B cell (primary cell): ENCODE measurements around the gene KRTAP10-12. TPM values are rescaled to one million over a fixed set of nuclear protein-coding genes. Genes with fewer than 3 reads are reported as not detected.

ENCODE experiments used
- ATAC-seq: fragments of 200-7000 bp; cut with Tn5 transposase; one replicate; pipeline ENCODE4 v1.10.0; 2021; ENCODE audit warnings: low read depth, mild to moderate bottlenecking, moderate number of reproducible peaks, moderate library complexity
- CTCF ChIA-PET: fragments of 350-600 bp; sonication (Branson Sonifier 250); formaldehyde crosslinking; loops from one replicate; lab custom pipeline; 2021; ENCODE audit warnings: antibody characterized with exemption, inconsistent platforms; lab: Charles Lee
- POLR2A ChIA-PET: fragments of 350-600 bp; sonication (Branson Sonifier 250); formaldehyde crosslinking; loops from one replicate; lab custom pipeline; 2021; ENCODE audit warnings: antibody characterized with exemption; lab: Charles Lee
- DNase-seq: peaks from one replicate; pipeline ENCODE4 v3.0.0; 2013
- H2AFZ ChIP-seq: 2 replicates; pipeline ENCODE4 v1.6.1; 2012; ENCODE audit warnings: mild to moderate bottlenecking, low read depth, low read length; ENCODE audit not compliant: insufficient read depth, poor library complexity, severe bottlenecking
- H3K27ac ChIP-seq, 2 donors: 1 replicate in 1 of 2; 2 replicates in 1 of 2; pipeline ENCODE4 v1.5.1; 2012 to 2013; ENCODE audit warnings: low read length in 2 of 2, mild to moderate bottlenecking in 2 of 2, moderate library complexity in 1 of 2
- H3K27me3 ChIP-seq, 4 experiments: fragments of 200-600 bp in 1 of 4; sonication (generic) in 1 of 4; replicated peaks in 1 of 4; 1 replicate in 2 of 4; 2 replicates in 2 of 4; pipeline versions ENCODE4 v1.6.1 to v1.7.0; 2013 to 2016; ENCODE audit warnings: low read length in 3 of 4, mild to moderate bottlenecking in 2 of 4, mixed read lengths in 1 of 4, moderate library complexity in 1 of 4; ENCODE audit not compliant: insufficient read depth in 4 of 4, control insufficient read depth in 3 of 4; ENCODE audit errors: control extremely low read depth in 1 of 4
- H3K36me3 ChIP-seq, 2 experiments: replicated peaks in 1 of 2; 1 replicate in 1 of 2; 2 replicates in 1 of 2; pipeline versions ENCODE4 v1.6.1 to v1.7.1; 2013; ENCODE audit warnings: low read length in 1 of 2; ENCODE audit not compliant: insufficient read depth in 2 of 2, control insufficient read depth in 1 of 2; ENCODE audit errors: control extremely low read depth in 1 of 2, extremely low read depth in 1 of 2
- H3K4me1 ChIP-seq, 2 donors: fragments of 200-600 bp in 1 of 2; sonication (generic) in 1 of 2; 1 replicate in 1 of 2; 2 replicates in 1 of 2; pipeline versions ENCODE4 v1.5.1 to v1.6.1; 2013 to 2017; ENCODE audit warnings: low read length in 2 of 2; ENCODE audit not compliant: control insufficient read depth in 2 of 2, insufficient read depth in 2 of 2
- H3K4me2 ChIP-seq: replicated peaks from 2 replicates; pipeline ENCODE3; 2012; ENCODE audit warnings: mild to moderate bottlenecking, low read depth, low read length; ENCODE audit not compliant: poor library complexity, severe bottlenecking
- H3K4me3 ChIP-seq, 5 experiments: fragments of 200-600 bp in 1 of 5; sonication (generic) in 1 of 5; 1 replicate in 3 of 5; 2 replicates in 2 of 5; pipeline versions ENCODE4 v1.5.1 to v1.7.0; 2011 to 2016; ENCODE audit warnings: low read length in 4 of 5, mild to moderate bottlenecking in 4 of 5, low read depth in 2 of 5, control low read depth in 1 of 5, moderate library complexity in 1 of 5; ENCODE audit not compliant: insufficient read depth in 1 of 5; ENCODE audit errors: control extremely low read depth in 1 of 5, extremely low read depth in 1 of 5
- H3K79me2 ChIP-seq: fragments of 200-600 bp; sonication (generic); one replicate; pipeline ENCODE4 v1.6.0; 2016; ENCODE audit warnings: low read length; ENCODE audit not compliant: control insufficient read depth, insufficient read depth
- H3K9ac ChIP-seq: fragments of 200-600 bp; sonication (generic); 2 replicates; pipeline ENCODE4 v1.6.1; 2017; ENCODE audit warnings: mild to moderate bottlenecking, low read length, moderate library complexity
- H3K9me3 ChIP-seq, 3 donors: one replicate each; pipeline versions ENCODE4 v1.6.1 to v1.7.1; 2013; ENCODE audit warnings: low read length in 2 of 3; ENCODE audit not compliant: control insufficient read depth in 2 of 3, insufficient read depth in 1 of 3; ENCODE audit errors: control extremely low read depth in 1 of 3
- H4K20me1 ChIP-seq: 2 replicates; pipeline ENCODE4 v1.6.0; 2012; ENCODE audit warnings: mild to moderate bottlenecking, low read length; ENCODE audit not compliant: insufficient read depth, control insufficient read depth, poor library complexity, severe bottlenecking
- H3K27ac Mint-ChIP-seq: one replicate; pipeline ENCODE4 v1.8.0; 2021; ENCODE audit warnings: mixed read lengths
- H3K27me3 Mint-ChIP-seq: one replicate; pipeline ENCODE4 v1.8.0; 2021; ENCODE audit warnings: mixed read lengths
- H3K4me1 Mint-ChIP-seq: one replicate; pipeline ENCODE4 v1.8.0; 2021; ENCODE audit warnings: mixed read lengths
- H3K4me3 Mint-ChIP-seq: one replicate; pipeline ENCODE4 v1.8.0; 2021; ENCODE audit warnings: mixed read lengths
- H3K9me3 Mint-ChIP-seq: one replicate; pipeline ENCODE4 v1.8.0; 2022; ENCODE audit warnings: mixed read lengths; ENCODE audit not compliant: insufficient read depth
- CTCF ChIP-seq: fragments of 200-600 bp; IDR thresholded peaks from one replicate; pipeline ENCODE4 v1.8.0; 2022; ENCODE audit warnings: antibody characterized with exemption, mild to moderate bottlenecking
- EZH2 ChIP-seq: IDR thresholded peaks from 2 replicates; pipeline ENCODE4 v1.6.1; 2012; ENCODE audit warnings: borderline replicate concordance, low read depth, mild to moderate bottlenecking, moderate library complexity, low read length; ENCODE audit not compliant: insufficient read depth, poor library complexity, severe bottlenecking
- WGBS: methylation state at CpG from one replicate; pipeline ENCODE4 v1.1.5; 2013; ENCODE audit warnings: missing lambda C conversion rate; ENCODE audit not compliant: insufficient coverage; 5-methylcytosine and 5-hydroxymethylcytosine counted together
- intact Hi-C: fragments of 100-400 bp; cut with micrococcal nuclease; formaldehyde crosslinking; loops from one replicate; pipeline ENCODE4 v1.10.0; 2022
- polyA plus RNA-seq: library from polyadenylated mRNA; depleted of rRNA; stranded (reverse); fragments of >200 nt; gene quantifications from 2 replicates; pipeline ENCODE4 v1.2.3, GENCODE V29; 2012
- total RNA-seq, 2 donors: library from RNA; stranded (reverse); fragments of 120-200 nt in 1 of 2; gene quantifications; 1 replicate in 1 of 2; 2 replicates in 1 of 2; pipeline versions ENCODE4 v1.2.3 to v1.2.4, GENCODE V29; 2013 to 2022

The KRTAP10-12 gene
- total and polyA plus RNA-seq, 2 donors (not counting 1 experiment from before 2014, with no cell fraction given) = not detected

GRCh38 chr21:44648557-44649311, 48.2 kb upstream of the KRTAP10-12 start:
- Histone ChIP-seq H3K27ac (no peak overlapping the region), H4K20me1 (no peaks in the 10 kb centered on the region), H3K9me3 (peaks cover 0 to 10% (median 4%) of the 10 kb centered on the region in 3 donors), H3K4me1 (no peaks in the 10 kb centered on the region), H3K4me2 (no peak overlapping the region), H3K4me3 (no peak overlapping the region), H2AFZ (no peak overlapping the region), H3K27me3 (peaks cover 0 to 2% (median 0%) of the 10 kb centered on the region in 4 experiments), H3K79me2 (no peaks in the 10 kb centered on the region), H3K36me3 (no peaks in the 10 kb centered on the region), H3K9ac (no peak overlapping the region)
- no peak for TF ChIP-seq CTCF
- TF ChIP-seq EZH2 = no peak
- ChIA-PET CTCF (no interaction called here), POLR2A (no interaction called here)
- H3K27me3 Mint-ChIP-seq = peaks cover 7% of the 10 kb centered on the region
- H3K27ac Mint-ChIP-seq = no peak overlapping the region
- ATAC-seq = no peak
- no peak for DNase-seq
- 87% methylated on average over 32 of the region's 33 CpGs for WGBS
- H3K4me1 Mint-ChIP-seq = no peaks in the 10 kb centered on the region
- H3K9me3 Mint-ChIP-seq = peaks cover 7% of the 10 kb centered on the region
- H3K4me3 Mint-ChIP-seq = no peak overlapping the region
- intact Hi-C loops = no loop called here

GRCh38 chr21:44649521-44650100, 47.4 kb upstream of the KRTAP10-12 start:
- peaks cover 9% of the 10 kb centered on the region for H3K27me3 Mint-ChIP-seq
- Histone ChIP-seq H4K20me1 (no peaks in the 10 kb centered on the region), H3K4me1 (no peaks in the 10 kb centered on the region), H3K4me2 (no peak overlapping the region), H3K27me3 (peaks cover 0 to 2% (median 0%) of the 10 kb centered on the region in 4 experiments), H3K27ac (no peak overlapping the region), H2AFZ (no peak overlapping the region), H3K4me3 (no peak overlapping the region), H3K79me2 (no peaks in the 10 kb centered on the region), H3K9ac (no peak overlapping the region), H3K9me3 (peaks cover 0 to 15% (median 0%) of the 10 kb centered on the region in 3 donors), H3K36me3 (no peaks in the 10 kb centered on the region)
- DNase-seq (no peak), ATAC-seq (no peak)
- H3K27ac Mint-ChIP-seq = no peak overlapping the region
- no peak overlapping the region for H3K4me3 Mint-ChIP-seq
- WGBS = 93% methylated on average over 14 of the region's 18 CpGs
- intact Hi-C loops = no loop called here
- H3K9me3 Mint-ChIP-seq = peaks cover 5% of the 10 kb centered on the region
- no peaks in the 10 kb centered on the region for H3K4me1 Mint-ChIP-seq
- ChIA-PET CTCF (no interaction called here), POLR2A (no interaction called here)
- TF ChIP-seq EZH2 (no peak), CTCF (no peak)
